ENCODE results near the gene EPHA6. TPM values are rescaled to one million over a fixed set of nuclear protein-coding genes. Genes with fewer than 3 reads are reported as not detected.
A peak's percentile ranks its signal among the peaks of the same experiment; 100 is the strongest.

Gene EPHA6
- total RNA-seq, 1 experiment from 2014 or later, result 3.6 TPM

- Histone ChIP-seq H3F3A (ENCODE audit: low read length, unreplicated experiment) (no peaks in the 10 kb centered on the region), H3K9ac (ENCODE audit: low read length) (no peak overlapping the region), H3K27me3 (ENCODE audit: low read length) (no peaks in the 10 kb centered on the region), H3K4me1 (ENCODE audit: insufficient read depth, low read length) (no peaks in the 10 kb centered on the region), H3K36me3 (ENCODE audit: low read depth, low read length) (no peaks in the 10 kb centered on the region), H3K9me2 (replicated peaks; ENCODE audit: low read length) (no peaks in the 10 kb centered on the region), H4K20me1 (ENCODE audit: low read length) (no peaks in the 10 kb centered on the region), H3K4me3 (ENCODE audit: low read length) (no peak overlapping the region), H3K27ac (ENCODE audit: low read length) (no peak overlapping the region), H3K79me2 (ENCODE audit: low read length) (no peaks in the 10 kb centered on the region), H2AFZ (ENCODE audit: low read length) (no peak overlapping the region), H3K4me2 (ENCODE audit: low read length) (no peak overlapping the region), H3K9me3 (ENCODE audit: low read length) (no peaks in the 10 kb centered on the region)
- ChIA-PET POLR2A (ENCODE audit: unreplicated experiment) (no interaction called here), CTCF (no interaction called here)
- BruUV-seq (replicated peaks), result no TSS peak
- no peak for TF ChIP-seq EZH2phosphoT487 (IDR thresholded peaks at IDR 0.05; ENCODE audit: borderline replicate concordance, low read length)
- TF ChIP-seq EZH2 (IDR thresholded peaks at IDR 0.05; ENCODE audit: low read length, unreplicated experiment), result no peak
- TF ChIP-seq CTCF (conservative IDR thresholded peaks at IDR 0.05; ENCODE audit: low read depth, low read length), result no peak
- DNase-seq (no peak), ATAC-seq (no peak)
- intact Hi-C loops (cut with micrococcal nuclease), result loop anchor here (5.0 to 10.0 kb wide), 2 partner anchors 59 to 394 kb away; no protein-coding TSS in a partner anchor
Observed at GRCh38 chr3:97256060-97256459, 441.7 kb downstream of the EPHA6 start.

- TF ChIP-seq CTCF (conservative IDR thresholded peaks at IDR 0.05; ENCODE audit: low read depth, low read length), result no peak
- no peak for TF ChIP-seq EZH2 (IDR thresholded peaks at IDR 0.05; ENCODE audit: low read length, unreplicated experiment)
- TF ChIP-seq EZH2phosphoT487 (IDR thresholded peaks at IDR 0.05; ENCODE audit: borderline replicate concordance, low read length), result no peak
Observed at GRCh38 chr3:97257942-97258697, 443.7 kb downstream of the EPHA6 start.

GRCh38 chr3:97259263-97259662, 444.9 kb downstream of the EPHA6 start:
- ATAC-seq, result no peak
- H3K9me3 ChIP-seq (ENCODE audit: low read length), result no peaks in the 10 kb centered on the region
- H3K9me2 ChIP-seq (replicated peaks; ENCODE audit: low read length), result no peaks in the 10 kb centered on the region
- no peak overlapping the region for H3K27ac ChIP-seq (ENCODE audit: low read length)
- no peaks in the 10 kb centered on the region for H3K27me3 ChIP-seq (ENCODE audit: low read length)
- ChIA-PET POLR2A (ENCODE audit: unreplicated experiment) (no interaction called here), CTCF (no interaction called here)
- H2AFZ ChIP-seq (ENCODE audit: low read length), result no peak overlapping the region
- H3K4me1 ChIP-seq (ENCODE audit: insufficient read depth, low read length), result no peaks in the 10 kb centered on the region
- no peaks in the 10 kb centered on the region for H3K79me2 ChIP-seq (ENCODE audit: low read length)
- H3F3A ChIP-seq (ENCODE audit: low read length, unreplicated experiment), result no peaks in the 10 kb centered on the region
- intact Hi-C loops (cut with micrococcal nuclease), result loop anchor here (5.0 to 10.0 kb wide), 2 partner anchors 56 to 397 kb away; no protein-coding TSS in a partner anchor
- no peaks in the 10 kb centered on the region for H3K36me3 ChIP-seq (ENCODE audit: low read depth, low read length)
- TF ChIP-seq EZH2 (IDR thresholded peaks at IDR 0.05; ENCODE audit: low read length, unreplicated experiment) (no peak), CTCF (conservative IDR thresholded peaks at IDR 0.05; ENCODE audit: low read depth, low read length) (no peak), EZH2phosphoT487 (IDR thresholded peaks at IDR 0.05; ENCODE audit: borderline replicate concordance, low read length) (no peak)
- H4K20me1 ChIP-seq (ENCODE audit: low read length), result no peaks in the 10 kb centered on the region
- no peak overlapping the region for H3K4me2 ChIP-seq (ENCODE audit: low read length)
- BruUV-seq (replicated peaks), result no TSS peak
- H3K9ac ChIP-seq (ENCODE audit: low read length), result no peak overlapping the region
- DNase-seq, result no peak
- H3K4me3 ChIP-seq (ENCODE audit: low read length), result no peak overlapping the region

More at GRCh38 chr3:97257942-97258697, 443.7 kb downstream of the EPHA6 start:
- DNase-seq (no peak), ATAC-seq (peak; percentile 85)
- Histone ChIP-seq H3K9me2 (replicated peaks; ENCODE audit: low read length) (no peaks in the 10 kb centered on the region), H3K4me3 (ENCODE audit: low read length) (no peak overlapping the region), H3K27me3 (ENCODE audit: low read length) (no peaks in the 10 kb centered on the region), H3K4me1 (ENCODE audit: insufficient read depth, low read length) (no peaks in the 10 kb centered on the region), H4K20me1 (ENCODE audit: low read length) (no peaks in the 10 kb centered on the region), H3K9ac (ENCODE audit: low read length) (no peak overlapping the region), H3K36me3 (ENCODE audit: low read depth, low read length) (no peaks in the 10 kb centered on the region), H3K27ac (ENCODE audit: low read length) (no peak overlapping the region), H3F3A (ENCODE audit: low read length, unreplicated experiment) (no peaks in the 10 kb centered on the region), H2AFZ (ENCODE audit: low read length) (no peak overlapping the region), H3K79me2 (ENCODE audit: low read length) (no peaks in the 10 kb centered on the region), H3K9me3 (ENCODE audit: low read length) (no peaks in the 10 kb centered on the region), H3K4me2 (ENCODE audit: low read length) (no peak overlapping the region)
- ChIA-PET POLR2A (ENCODE audit: unreplicated experiment) (no interaction called here), CTCF (no interaction called here)
- intact Hi-C loops (cut with micrococcal nuclease), result loop anchor here (5.0 to 10.0 kb wide), 2 partner anchors 57 to 396 kb away; no protein-coding TSS in a partner anchor
- no TSS peak for BruUV-seq (replicated peaks)
